ENCODE results near the gene ABLIM2.

ABLIM2 gene

DNA sequence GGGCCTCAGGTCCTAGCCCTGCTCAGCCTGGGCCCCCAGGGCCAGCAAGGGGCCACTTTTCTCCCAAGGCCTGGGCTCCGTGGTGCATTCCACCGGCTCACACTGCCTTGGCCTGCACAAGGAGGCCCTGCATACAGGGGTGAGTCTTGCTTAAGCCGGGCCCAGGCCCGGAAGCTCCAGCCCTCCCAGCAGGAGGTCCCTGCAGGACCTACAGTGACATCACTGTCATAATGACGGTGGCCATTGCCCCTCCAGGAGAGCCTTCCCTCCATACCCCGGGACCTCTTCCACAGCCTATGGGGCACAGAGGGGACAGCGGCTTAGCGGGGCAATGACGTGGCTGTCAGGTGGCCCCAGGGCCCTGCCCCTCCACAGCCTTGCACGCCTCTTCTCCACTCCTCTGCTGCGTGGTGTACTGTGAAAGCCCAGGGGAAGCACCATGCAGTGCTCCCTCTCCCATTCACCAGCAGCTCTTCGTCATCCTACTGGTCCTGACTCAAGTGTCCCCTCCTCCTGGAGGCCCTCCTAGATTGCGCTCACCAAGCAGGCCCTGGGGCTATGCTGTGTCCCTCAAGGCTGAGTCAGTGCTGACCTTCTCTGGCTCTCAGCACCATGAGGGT lies 186.6 kb downstream of the ABLIM2 start:
- no peak for FAIRE-seq

DNA sequence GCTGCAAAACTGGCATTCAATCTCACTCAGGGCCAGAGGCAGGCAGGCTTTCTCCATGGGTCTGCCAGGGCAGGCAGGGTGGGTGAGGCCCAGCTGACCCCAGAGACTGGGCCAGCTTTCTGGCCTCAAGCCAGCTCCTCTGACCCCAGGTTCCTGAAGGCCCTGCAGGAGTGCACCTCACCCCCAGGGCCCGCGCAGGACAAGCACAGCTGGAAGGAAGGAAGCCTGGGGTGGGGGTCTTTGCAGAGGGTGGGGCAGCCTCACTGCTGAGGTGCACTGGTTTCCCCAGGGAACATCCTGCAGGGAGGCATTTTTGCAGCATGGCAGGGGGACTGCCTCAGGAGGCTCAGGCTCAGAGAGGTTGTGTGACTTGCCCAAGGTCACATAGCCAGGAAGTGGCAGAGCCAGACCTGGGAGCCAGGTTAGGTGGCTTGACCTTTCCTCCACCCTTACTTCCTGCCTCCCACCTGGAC lies 187.4 kb downstream of the ABLIM2 start:
- FAIRE-seq = no peak

DNA sequence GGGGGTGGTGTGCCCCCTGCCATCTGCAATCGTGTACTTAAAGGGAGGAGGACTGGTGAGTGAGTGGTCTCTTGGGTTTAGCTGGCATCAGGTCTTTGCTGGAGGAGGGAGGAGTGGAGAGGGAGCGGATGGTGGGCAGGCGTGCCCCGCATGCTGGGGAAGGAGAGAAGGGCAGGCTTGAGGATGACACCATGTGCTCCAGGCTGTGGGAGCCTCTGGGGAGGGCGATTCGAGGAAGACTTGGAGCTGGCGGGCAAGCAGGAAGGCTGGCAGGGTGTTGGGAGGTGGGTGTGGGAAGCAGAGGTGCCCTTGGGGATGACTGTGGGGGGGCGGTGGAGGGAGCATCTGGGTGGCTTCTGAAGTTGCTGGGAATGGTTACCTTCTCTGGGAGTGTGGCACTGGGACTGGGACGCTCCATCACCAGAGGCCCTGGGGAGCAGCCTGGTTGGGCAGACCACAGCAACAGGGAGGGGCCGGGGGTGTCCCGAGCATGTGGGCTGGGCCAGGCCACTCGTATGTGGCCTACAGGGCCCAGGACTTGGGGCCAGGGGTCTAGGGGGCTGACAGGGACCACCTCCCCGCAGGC lies 188.2 kb downstream of the ABLIM2 start:
- no peak for FAIRE-seq

DNA sequence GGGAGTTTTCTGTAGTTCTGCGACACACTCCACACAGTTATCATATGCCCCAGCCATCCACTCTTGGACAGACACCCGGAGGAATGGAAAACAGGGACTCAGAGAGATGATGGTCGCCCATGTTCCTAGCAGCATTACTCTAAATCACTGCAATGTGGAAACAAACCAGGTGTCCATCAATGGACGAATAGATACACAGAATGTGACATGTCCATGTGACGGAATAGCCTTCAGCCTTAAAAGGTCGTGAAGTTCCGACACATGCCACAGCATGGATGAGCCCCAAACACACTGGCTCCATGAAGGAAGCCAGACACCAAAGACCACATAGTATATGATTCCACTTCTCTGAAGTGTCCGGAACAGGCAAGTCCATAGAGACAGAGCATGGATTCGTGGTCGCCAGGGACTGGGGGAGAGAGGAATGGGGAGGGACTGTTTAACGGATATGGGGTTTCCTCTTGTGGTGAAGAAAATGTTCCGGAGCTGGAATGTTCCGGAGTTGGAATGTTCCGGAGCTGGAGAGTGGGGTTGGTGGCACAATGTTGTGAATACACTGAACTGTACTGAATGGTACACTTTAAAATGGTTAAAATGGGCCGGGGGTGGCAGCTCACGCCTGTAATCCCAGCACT lies 190.2 kb downstream of the ABLIM2 start:
- no peak for FAIRE-seq

DNA sequence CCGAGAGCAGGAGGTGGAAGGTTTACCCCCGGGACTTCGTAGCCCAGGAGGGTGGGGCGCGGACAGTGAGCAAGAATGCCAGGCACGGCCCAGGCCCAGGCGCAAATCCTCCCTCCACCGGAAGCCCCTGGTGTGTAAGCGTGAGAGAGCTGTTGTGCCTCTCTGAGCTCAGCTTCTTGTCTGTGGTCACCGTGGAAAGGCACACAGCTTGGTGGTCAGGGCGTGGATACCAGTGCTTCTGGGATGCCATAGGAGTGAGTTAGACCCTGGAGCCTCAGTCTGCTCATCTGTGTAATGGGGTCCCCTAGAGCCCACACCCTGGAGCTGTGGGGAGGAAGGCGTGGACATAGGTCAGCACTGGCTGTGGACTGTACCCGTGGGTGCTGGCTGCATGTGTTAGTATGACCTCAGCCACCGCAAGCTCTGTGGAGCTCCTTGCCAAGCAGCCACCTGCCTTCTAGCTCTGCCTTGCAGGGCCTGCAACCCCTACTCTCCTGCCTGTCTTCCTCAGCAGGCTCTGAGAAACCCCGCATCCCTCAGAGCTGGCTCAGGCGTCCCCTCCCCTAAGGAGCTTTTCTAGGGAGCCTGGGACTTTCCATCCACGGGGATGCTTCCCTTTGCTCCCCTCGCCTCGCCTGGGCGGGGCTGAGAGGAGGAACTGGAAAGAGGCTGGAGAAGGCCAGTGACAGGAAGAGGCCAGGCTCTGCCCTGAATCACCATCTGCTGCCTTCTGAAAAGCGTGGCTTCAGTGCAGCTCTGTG lies 190.9 kb downstream of the ABLIM2 start:
- no peak for FAIRE-seq

DNA sequence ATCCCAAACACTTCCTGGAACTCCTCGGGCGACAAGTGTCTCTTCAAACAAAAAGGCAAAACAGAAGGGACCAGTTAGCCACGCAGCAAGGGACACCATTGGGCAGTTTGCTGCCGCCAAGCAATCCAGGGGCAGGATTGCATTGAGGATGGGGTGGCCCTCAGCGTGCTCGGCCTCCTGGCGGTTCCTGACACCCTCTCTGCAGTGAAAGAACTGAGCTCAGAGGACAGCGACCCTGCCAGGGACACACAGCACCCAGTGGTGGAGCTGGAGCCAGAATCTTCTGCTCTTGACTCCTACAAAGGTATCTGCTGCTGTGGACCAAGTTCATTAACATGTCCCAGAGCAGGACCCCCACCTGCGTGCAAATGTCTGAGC lies 191.6 kb downstream of the ABLIM2 start:
- no peak for FAIRE-seq

DNA sequence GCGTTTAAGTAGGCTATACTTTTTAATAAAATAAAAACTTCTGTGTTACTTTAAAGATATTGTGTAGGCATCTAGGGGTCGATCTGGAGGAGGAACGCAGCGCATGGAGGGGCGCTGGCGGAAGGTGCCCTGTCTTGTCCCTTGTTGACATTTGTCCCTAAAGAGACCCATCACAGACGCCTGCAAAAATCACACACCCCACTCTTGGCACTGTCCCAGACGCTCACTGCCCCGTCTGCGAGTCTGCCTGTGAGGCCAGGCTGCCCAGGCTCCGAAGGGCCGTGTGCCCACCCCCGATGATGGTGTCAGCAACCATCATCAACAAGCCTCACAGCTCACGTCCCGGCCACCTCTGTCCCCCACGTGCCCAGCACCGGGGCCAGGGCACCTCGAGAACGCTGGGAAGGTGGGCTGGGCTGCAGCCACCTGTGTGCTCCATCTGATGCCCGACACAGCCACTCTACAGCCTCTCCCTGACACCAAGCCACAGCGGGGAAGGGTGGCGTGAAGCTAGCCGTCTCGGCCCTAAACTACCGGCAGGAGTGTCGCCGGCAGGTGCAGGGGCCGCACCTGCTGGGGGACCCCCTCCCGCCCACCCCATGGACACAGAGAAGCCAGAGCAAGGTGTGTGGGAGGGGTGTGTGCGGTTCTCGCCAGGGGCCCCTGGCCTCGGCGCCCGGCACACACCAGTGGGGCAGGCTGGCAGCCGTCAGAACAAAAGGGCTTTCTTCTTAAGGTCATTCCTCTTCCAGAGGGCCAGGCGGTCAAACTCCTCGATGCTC lies 192.1 kb downstream of the ABLIM2 start:
- no peak for FAIRE-seq

DNA sequence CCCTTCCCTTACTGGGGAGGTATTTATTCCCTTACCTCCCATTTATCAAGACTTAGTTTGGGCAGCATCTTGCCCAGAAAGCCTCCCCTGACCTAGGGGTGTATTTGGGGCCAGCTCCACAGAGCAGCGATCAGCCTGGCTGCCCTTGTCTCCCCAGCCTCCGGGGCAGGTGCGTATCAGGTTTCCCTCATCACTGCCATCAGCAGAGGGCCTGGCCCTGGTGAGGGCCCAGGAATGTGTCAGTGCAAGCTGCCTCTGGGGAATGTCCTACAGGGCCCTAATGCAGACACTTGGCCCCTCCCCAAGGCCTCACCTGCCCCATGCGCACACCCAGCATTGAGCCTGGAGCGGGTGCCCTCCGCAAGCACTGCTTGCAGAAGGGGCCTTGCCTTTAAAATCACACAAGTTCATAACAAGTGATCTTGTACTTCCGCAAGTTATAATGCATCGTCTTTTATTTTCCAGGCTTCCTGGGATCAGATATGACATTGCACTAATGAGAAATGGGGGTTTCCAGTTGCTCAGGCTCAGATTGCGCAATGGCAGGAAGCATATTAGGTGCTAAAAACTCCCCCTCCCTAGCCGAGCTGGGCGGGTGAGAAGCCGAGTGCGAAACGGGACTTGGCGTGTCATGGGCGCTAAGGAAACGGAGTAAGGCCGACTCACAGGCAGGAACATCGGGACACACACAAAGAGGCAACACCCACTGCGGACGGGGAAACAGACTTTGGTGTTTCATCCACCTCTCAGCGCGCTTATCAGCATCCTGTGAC lies 193.5 kb downstream of the ABLIM2 start:
- FAIRE-seq = no peak

DNA sequence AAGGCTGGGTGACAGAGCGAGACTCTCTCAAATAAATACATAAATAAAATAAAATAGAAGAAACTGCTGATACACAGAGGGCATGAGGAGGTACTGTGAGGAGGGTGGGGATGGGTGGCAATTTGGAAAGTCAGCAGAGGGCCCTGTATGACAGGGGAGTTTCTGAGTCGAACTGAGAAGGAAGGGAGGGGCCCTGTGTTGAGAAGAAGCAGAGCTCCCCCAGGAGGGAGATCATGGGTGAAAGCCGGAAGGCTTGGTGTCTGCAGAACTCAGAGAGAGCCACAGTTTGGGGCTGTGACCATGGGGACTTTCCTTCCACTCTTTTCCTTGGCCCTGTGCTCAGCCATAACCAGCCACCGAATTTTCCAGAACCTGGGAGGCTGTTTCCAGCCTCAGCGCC lies 194.2 kb downstream of the ABLIM2 start:
- FAIRE-seq = no peak

DNA sequence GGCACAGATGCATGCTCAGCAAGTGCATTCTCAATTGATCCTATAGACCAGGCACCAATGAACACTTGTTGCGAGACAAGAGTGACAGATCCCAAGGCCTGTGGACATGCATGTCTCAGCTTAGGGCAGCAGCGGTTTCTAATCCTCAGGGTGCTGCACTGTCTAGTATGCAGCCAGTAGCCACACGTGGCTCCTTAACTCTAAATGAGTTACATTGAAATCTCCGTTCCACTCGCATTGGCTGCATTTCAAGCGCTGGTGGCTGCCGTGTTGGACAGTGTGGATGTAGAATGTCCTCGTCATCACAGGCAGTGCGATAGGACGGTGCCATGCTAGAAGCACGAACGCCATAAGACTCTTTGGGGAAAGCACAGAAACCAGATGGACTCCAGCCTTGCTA lies 194.9 kb downstream of the ABLIM2 start:
- FAIRE-seq = no peak

DNA sequence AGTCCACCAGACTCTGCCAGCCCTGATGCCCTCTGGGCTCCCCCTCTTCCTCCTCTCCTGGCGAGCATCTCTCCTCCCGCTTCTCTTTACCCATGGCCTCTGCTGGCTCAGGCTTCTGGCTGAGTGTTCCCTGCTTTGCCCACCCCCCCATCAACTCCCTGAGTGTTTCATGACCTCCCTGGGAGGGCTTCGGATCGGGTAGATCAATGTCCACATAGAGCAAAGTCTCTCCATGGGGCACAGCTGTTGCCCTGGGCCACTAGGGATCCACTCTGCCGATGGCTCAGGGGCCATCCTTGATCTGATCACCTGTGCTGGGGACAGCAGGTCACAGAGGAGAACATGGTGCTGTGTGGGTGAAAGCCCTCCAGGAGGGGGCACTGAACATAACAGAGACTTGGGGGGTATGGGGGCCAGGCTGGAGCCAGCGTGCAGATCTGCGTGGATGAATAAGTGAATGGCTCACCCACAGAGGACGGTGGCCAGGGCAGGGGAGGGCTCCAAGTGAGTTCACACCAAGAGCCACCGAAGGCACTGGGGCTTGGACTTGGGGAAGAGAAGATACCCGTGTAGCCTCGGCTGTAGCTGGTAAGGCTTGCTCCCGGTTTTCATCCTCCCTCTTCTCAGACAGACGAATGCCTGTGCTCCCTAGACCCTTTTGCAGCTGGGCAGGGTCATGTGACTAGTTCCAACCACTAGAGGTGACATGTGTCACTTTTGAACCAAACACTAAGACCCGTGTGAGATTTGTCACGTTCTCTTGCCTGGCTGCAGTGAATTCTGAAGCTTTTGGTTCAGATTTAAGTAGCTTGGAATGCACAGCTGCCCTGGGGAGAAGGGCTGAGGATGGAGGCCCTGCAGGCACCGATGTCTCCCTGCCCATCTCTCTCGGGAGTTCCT lies 195.8 kb downstream of the ABLIM2 start:
- no peak for FAIRE-seq

DNA sequence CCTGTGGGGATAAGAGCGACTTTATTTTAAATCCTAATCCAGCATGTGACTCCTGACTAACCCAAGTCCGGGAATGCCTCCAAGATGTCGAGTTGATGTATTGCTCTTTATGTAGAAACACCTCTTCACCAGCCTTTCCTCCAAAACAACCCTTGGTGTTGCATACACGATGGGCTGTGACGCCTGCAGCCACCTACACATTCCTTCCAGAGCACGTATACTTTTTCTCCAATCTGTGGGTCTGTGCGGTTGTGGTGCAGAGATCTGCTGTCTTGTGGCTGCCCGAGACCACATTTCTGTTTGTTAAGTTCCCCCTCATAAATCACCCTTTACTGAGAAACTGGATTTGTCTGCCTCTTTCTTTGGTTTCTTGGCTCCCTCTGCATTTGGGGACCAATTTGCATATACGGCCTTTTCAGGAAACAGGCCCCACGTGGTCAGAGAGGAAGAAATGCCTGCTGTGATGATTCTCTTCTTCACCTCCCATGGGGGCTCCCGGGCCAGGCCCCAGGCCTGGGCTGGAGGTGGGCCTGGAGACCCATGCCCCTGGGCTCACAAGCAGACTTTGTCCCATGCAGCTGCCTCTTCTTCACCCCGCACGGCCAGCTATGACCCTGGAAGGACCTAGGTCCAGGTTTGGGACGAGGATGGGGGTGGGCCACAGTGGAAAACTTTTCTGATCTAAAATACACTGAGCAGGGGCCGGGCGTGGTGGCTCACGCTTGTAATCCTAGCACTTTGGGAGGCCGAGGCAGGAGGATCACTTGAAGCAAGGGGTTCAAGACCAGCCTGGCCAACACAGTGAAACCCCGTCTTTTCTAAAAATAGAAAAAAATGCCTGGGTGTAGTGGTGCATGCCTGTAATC lies 197.6 kb downstream of the ABLIM2 start:
- no peak for FAIRE-seq

DNA sequence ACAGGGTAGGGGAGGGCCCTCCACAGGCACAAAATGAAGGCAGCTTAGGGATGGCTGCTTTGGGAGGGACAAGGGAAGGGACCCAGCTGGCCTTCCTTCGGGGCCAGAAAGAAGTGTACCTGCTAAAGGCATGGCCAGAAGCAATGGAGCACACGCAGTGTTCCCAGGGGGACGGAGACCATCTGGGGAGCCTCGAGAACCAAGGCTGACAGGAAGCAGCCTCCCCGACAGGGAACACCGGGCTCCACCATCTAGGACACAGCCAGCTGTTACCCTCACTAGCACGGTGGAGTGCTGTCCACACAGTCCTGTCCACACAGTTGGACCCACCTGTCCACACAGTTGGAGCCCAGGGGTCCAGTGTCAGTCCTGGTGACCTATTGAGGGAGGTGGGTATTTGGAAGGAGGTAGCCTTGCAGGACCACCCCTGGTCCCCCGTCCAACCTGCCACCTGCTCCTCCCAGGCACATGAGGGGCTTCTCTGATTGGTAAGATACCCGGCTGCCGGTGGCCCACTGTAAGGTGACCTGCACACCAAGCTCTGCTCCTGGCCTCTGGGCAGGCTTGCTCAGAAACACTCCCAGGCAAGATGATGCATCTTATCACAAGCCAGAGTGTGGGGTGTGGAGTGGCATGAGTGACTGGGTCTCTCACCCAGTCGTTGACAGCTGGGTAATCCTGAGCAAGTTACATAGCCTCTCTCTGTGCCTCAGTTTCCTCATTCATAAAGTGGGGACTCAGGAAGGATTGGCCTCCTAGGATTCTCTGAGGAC lies 198.4 kb downstream of the ABLIM2 start:
- no peak for FAIRE-seq

DNA sequence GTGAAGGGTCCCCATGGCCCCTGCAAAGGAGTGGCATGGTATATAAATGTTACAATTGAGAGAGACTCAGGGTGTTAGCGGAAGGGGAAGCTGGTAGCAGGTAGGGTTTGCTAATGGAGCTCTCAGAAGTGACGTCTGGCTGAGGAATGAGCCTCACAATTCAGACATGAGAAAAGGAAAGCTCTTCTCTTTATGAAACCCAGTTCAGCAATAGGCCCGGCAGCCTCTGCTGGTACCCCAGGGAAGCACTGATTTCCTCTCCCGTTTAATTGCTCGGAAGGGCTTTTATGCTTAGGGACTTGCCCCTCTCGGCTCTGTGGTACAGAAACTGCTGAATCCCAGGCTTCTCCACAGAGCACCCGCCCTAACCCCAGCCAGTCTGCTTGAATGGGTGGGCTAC lies 199.5 kb downstream of the ABLIM2 start:
- FAIRE-seq = no peak

DNA sequence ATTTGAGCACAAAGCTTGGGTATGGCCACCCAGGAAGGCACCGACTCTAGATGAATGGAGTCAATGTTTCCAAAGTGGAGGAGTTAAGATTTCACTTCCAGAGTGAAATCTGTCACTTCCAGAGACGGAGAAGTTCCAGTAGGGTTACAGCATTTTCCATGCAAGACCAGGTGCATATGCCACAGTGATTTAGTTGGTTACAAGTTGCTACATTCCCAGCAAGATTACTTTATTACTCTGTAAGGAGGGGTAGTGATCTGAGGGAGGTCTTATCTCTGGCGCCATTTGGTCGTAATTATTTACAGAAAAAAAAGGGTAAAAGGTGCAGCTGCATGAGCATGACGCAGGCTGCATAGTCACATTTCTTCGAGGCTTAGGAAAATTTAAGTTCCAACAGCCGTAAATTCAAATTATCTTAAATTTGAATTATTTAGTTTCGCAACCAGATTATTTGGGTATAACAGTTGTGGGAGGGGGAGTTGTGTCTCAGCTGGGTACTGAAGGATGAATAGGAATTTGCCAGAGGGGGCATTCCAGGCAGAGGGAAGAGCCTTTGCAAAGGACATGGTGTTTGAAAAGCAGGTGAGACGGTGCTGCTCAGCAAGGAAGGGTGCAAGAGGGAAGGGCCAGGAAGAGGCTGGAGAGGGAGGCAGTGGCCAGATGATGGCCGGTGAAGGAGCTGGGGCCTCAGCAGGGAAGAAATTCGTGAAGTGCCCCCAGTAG lies 201.5 kb downstream of the ABLIM2 start:
- no peak for FAIRE-seq

DNA sequence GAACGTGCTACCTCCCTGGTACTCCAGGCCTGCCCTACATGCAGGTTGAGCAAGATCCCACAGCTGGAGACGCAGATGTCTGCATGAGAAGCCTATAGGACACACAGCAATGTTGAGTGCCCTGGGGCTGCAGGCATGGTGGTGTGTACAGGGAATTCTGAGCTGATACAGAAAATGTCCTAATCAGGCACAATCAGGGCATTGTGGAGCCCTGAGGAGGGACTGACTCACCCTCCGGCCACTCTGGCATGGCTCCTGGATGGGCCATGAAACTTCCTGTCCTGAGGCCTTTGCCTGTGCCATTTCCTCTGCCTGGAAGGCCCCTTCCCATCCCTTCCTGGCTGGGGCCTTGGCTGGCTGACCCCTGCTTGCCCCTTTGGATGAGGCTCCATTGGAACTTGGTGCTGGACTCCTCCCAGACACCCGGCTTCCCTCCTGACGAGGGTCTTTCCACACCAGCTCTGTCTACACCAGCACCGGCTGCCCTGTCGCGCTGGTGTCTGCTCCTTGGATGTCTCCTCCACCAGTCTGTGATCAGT lies 202.3 kb downstream of the ABLIM2 start:
- FAIRE-seq = no peak

DNA sequence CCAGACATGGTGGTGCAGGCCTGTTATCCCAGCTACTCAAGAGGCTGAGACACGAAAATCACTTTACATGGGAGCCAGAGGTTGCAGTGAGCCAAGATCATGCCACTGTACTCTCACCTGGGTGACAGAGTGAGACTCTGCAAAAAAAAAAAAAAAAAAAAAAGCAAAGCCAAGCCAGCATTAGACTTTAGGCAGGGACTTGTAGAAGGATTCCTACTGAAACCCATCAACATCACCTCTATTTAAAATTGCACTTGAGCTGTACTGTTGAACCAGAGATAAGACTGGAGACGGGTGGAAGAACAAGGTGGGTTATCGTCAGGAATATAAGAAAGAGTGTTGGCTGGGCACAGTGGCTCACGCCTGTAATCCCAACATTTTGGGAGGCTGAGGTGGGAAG lies 203.2 kb downstream of the ABLIM2 start:
- FAIRE-seq = no peak

DNA sequence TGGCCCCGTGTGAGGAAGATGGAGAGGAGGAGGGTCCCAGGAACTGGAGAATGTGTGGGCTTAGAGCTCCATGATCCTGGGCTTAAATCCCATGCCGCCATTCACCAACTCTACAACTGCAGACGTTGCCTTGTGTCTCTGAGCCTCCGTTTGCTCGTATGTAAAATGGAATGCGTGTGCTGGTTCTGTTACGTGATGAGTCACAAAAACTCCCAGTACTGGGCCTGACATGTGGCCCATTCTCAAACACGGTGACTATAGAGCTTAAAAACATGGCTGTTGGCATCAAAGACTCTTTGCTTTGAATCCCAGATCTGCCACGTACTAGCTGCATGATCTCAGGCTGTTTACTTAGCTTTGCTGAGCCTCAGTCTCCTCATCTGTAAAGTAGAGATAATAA lies 206.0 kb downstream of the ABLIM2 start:
- no peak for FAIRE-seq
